Adrenal gland (tissue), 12 donors: ENCODE data around the gene STX18. TPM values are rescaled to one million over a fixed set of nuclear protein-coding genes. Genes with fewer than 3 reads are reported as not detected.

ENCODE experiments used
- DNase-seq, 7 donors: peaks; one replicate each; pipeline ENCODE4 v3.0.0-alpha.2; 2019 to 2020
- H3K27ac ChIP-seq, 5 donors: fragments of 200-600 bp; sonication (generic) in 4 of 5; 1 replicate in 3 of 5; 2 replicates in 2 of 5; pipeline versions ENCODE4 v1.5.1 to v1.8.0; 2016 to 2020; ENCODE audit warnings: mild to moderate bottlenecking in 1 of 5
- H3K27me3 ChIP-seq: fragments of 200-600 bp; 2 replicates; pipeline ENCODE4 v1.8.0; 2021
- H3K36me3 ChIP-seq, 2 donors: fragments of 200-600 bp; replicated peaks in 1 of 2; 1 replicate in 1 of 2; 2 replicates in 1 of 2; pipeline versions ENCODE4 v1.5.1 to v1.8.0; 2018 to 2022
- H3K4me1 ChIP-seq, 2 donors: fragments of 200-600 bp; replicated peaks in 1 of 2; 1 replicate in 1 of 2; 2 replicates in 1 of 2; pipeline versions ENCODE4 v1.5.1 to v1.8.0; 2018 to 2021
- H3K4me3 ChIP-seq, 4 donors: fragments of 200-600 bp; sonication (generic) in 3 of 4; one replicate each; pipeline ENCODE4 v1.5.1; 2016 to 2018
- H3K9me3 ChIP-seq, 3 donors: fragments of 200-600 bp; sonication (generic) in 1 of 3; replicated peaks in 1 of 3; 1 replicate in 2 of 3; 2 replicates in 1 of 3; pipeline versions ENCODE4 v1.5.1 to v1.8.0; 2016 to 2021
- POLR2A ChIP-seq, 2 donors: fragments of 450-650 bp; IDR thresholded peaks; one replicate each; pipeline ENCODE4 v1.6.1; 2017; ENCODE audit warnings: antibody characterized with exemption in 2 of 2, mild to moderate bottlenecking in 2 of 2, moderate library complexity in 1 of 2
- WGBS, 4 donors: extraction: QIAGEN DNeasy Blood & Tissue Kit in 2 of 4; methylation state at CpG; one replicate each; pipeline versions ENCODE4 v1.1.5 to v1.1.7; 2013 to 2017; 5-methylcytosine and 5-hydroxymethylcytosine counted together
- intact Hi-C, 2 donors: fragments of 100-400 bp; cut with DNase I; formaldehyde crosslinking; loops; one replicate each; pipeline versions ENCODE4 v1.14.1 to v1.15.0; 2022 to 2023
- polyA plus RNA-seq, 3 donors: library from polyadenylated mRNA; stranded (reverse); fragments of 200-250 nt in 2 of 3; fragments of 350-450 nt in 1 of 3; fragmentation: Illumina TruSeq in 1 of 3; extraction: RNeasy Lipid Tissue Mini Kit (QIAGEN cat#74804) in 1 of 3; gene quantifications; one replicate each; pipeline ENCODE4 v1.2.3, GENCODE V29; 2013 to 2014
- total RNA-seq, 9 donors: library from RNA; depleted of rRNA in 4 of 9; stranded (reverse); fragments of >200 nt in 4 of 9; fragments of 120-200 nt in 1 of 9; fragmentation: NEBNext Ultra II Directional in 1 of 9; extraction: Animal tissue kit (Norgen Biotek cat#: 25700) in 1 of 9; gene quantifications; one replicate each; pipeline versions ENCODE4 v1.1.0 to v1.2.4, GENCODE V29; 2013 to 2023
- TF ChIP-seq, protein P1 (sequence below), 6 experiments: fragments of 450-650 bp in 4 of 6; fragments of 200-600 bp in 2 of 6; sonication (generic) in 1 of 6; IDR thresholded peaks; 1 replicate in 5 of 6; 2 replicates in 1 of 6; pipeline versions ENCODE4 v1.5.1 to v1.8.0; 2016 to 2021; ENCODE audit warnings: antibody characterized with exemption in 6 of 6, mild to moderate bottlenecking in 2 of 6, moderate library complexity in 1 of 6
- donor health status: healthy with polysubstance abuse.
- donor health status: Bipolar disorder and iron deficiency.
- donor health status: DM: yes; HTN: yes; CAD: no.
- donor health status: DM: no; HTN: no; CAD: no.
- donor health status: DM: no; HTN: no; CAD: no.
- donor health status: DM: yes; HTN: yes; CAD: no.

STX18 gene
- total and polyA plus RNA-seq, 12 donors, result 28.6 to 88.5 (median 38.1) TPM

DNA sequence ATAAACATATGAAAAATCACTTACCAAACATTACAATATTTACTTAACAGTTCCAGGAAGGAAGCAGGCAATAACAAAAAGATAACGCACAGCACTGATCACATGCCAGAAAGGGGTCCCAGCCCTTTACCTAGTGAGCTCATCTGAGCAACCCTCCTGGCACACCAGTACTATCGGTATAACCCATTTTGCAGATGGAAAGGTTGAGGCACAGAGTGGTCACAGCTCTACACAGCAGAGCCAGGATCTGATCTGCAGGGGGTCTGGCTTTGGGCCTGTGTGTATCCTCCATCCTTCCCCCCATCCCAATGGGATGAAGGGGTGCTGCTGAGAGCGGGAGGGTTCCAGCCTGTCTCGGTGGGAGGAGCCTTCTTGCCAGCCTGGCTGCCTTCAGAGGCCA lies 150.0 kb downstream of the STX18 start:
- no peak for TF ChIP-seq POLR2A (IDR thresholded peaks at IDR 0.05)
- H3K4me3 ChIP-seq, result no peak overlapping the region
- H3K9me3 ChIP-seq, result no peaks in the 10 kb centered on the region
- H3K27ac ChIP-seq, result no peak overlapping the region
- no peaks in the 10 kb centered on the region for H3K36me3 ChIP-seq
- DNase-seq, result no peak
- peaks cover 11% of the 10 kb centered on the region for H3K27me3 ChIP-seq
- H3K4me1 ChIP-seq, result peaks cover 0 to 8% of the 10 kb centered on the region in 2 donors
- intact Hi-C loops, result no loop called here
- 79 to 85% (median 82%) methylated on average over 4 of the region's 4 CpGs for WGBS, 4 donors

DNA sequence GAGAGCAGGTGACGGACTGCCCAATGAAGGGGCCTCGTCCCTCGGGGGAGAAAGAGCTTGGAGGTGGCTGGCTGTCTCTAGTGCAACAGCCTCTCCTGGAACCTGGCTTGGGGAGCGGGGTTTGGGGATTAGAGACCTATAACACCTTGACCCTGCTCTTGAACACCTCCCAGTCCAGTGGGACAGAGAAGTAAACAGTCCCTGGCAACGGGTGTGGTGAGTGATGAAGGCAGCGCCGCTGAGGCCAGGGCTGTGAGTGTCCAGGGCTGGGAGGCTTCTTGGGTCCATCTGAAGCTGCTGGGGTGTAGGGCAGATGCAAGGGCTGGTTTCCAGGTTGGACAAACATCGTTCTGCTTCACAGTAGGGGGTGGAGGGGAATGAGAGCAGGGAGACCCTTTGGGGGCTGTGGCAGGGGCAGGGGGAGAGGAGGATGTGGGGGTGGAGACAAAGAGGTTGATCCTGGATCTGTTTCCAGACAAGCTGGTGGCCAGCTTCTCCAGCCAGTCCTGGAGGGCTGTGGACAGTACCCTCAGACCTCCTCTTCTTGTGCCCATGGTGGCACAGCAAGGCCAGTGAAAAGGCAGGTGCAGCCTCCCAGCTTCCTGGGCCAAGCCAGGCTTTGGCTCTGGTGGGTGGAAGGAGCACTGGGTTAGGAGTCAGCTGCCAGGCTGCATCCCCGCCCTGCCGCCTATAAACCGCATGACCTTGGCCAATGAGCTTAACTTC lies 151.2 kb downstream of the STX18 start:
- WGBS, 4 donors, result 78 to 92% (median 85%) methylated on average over 8 to 11 of the region's 11 CpGs
- Histone ChIP-seq H3K9me3 (no peaks in the 10 kb centered on the region), H3K36me3 (no peaks in the 10 kb centered on the region), H3K27me3 (peaks cover 23% of the 10 kb centered on the region), H3K27ac (no peak overlapping the region), H3K4me3 (no peak overlapping the region), H3K4me1 (peaks cover 0 to 18% of the 10 kb centered on the region in 2 donors)
- intact Hi-C loops, result no loop called here
- no peak for TF ChIP-seq POLR2A (IDR thresholded peaks at IDR 0.05)
- TF ChIP-seq, protein P1, sequence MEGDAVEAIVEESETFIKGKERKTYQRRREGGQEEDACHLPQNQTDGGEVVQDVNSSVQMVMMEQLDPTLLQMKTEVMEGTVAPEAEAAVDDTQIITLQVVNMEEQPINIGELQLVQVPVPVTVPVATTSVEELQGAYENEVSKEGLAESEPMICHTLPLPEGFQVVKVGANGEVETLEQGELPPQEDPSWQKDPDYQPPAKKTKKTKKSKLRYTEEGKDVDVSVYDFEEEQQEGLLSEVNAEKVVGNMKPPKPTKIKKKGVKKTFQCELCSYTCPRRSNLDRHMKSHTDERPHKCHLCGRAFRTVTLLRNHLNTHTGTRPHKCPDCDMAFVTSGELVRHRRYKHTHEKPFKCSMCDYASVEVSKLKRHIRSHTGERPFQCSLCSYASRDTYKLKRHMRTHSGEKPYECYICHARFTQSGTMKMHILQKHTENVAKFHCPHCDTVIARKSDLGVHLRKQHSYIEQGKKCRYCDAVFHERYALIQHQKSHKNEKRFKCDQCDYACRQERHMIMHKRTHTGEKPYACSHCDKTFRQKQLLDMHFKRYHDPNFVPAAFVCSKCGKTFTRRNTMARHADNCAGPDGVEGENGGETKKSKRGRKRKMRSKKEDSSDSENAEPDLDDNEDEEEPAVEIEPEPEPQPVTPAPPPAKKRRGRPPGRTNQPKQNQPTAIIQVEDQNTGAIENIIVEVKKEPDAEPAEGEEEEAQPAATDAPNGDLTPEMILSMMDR (IDR thresholded peaks at IDR 0.05), result no peak
- no peak for DNase-seq

- no peak overlapping the region for H3K27ac ChIP-seq
- WGBS, 4 donors, result 56 to 68% (median 64%) methylated on average over 4 to 7 of the region's 7 CpGs
- H3K4me3 ChIP-seq, result no peak overlapping the region
- TF ChIP-seq POLR2A (IDR thresholded peaks at IDR 0.05), result no peak
- TF ChIP-seq, protein P1 (IDR thresholded peaks at IDR 0.05), result no peak
- intact Hi-C loops, result no loop called here
- no peak for DNase-seq
- H3K9me3 ChIP-seq, result no peaks in the 10 kb centered on the region
- H3K36me3 ChIP-seq, result no peaks in the 10 kb centered on the region
- peaks cover 27% of the 10 kb centered on the region for H3K27me3 ChIP-seq
- H3K4me1 ChIP-seq, result peaks cover 0 to 18% of the 10 kb centered on the region in 2 donors
Observed at GRCh38 chr4:4390046-4390445, 151.8 kb downstream of the STX18 start.

GRCh38 chr4:4388836-4389575 lies 152.8 kb downstream of the STX18 start:
- peak in 1 of 7 donors; percentile 71 for DNase-seq
- Histone ChIP-seq H3K36me3 (no peaks in the 10 kb centered on the region), H3K9me3 (no peaks in the 10 kb centered on the region), H3K27ac (peak overlapping the region in 1 of 5 donors; percentile 63), H3K4me1 (peaks cover 0 to 18% of the 10 kb centered on the region in 2 donors), H3K27me3 (peaks cover 27% of the 10 kb centered on the region), H3K4me3 (no peak overlapping the region)
- intact Hi-C loops, result no loop called here
- WGBS, 4 donors, result 65 to 87% (median 76%) methylated on average over 12 to 18 of the region's 18 CpGs
- TF ChIP-seq POLR2A (IDR thresholded peaks at IDR 0.05), result no peak
- TF ChIP-seq, protein P1 (IDR thresholded peaks at IDR 0.05), result no peak
